GM12891 (cell line): Measurements from ENCODE around the gene MIER1.

ENCODE experiments used
- POLR2A ChIP-seq: IDR thresholded peaks from 2 replicates; pipeline ENCODE4 v1.6.1; 2011; ENCODE audit warnings: low read depth, low read length, control low read depth
- POLR2AphosphoS5 ChIP-seq: IDR thresholded peaks from 2 replicates; pipeline ENCODE4 v1.6.1; 2011; ENCODE audit warnings: low read depth, low read length, control low read depth
- TAF1 ChIP-seq: IDR thresholded peaks from 2 replicates; pipeline ENCODE4 v1.6.1; 2011; ENCODE audit warnings: low read depth, low read length, control low read depth

- no peak for TF ChIP-seq POLR2AphosphoS5
- TF ChIP-seq POLR2A, result no peak
- no peak for TF ChIP-seq TAF1
These were observed 29.4 kb downstream of the MIER1 start for GRCh38 chr1:66954208-66954607.
